ENCODE data around the gene SHC2.

GRCh38 chr19:437041-437440 is 23.8 kb downstream of the SHC2 start:
- no peak for TF ChIP-seq CTCF (IDR thresholded peaks at IDR 0.05)
- no peak for TF ChIP-seq POLR2A (IDR thresholded peaks at IDR 0.05)
